Inferior parietal cortex (tissue), 1 donor: Measurements from ENCODE around the gene TXNDC11.
A peak's percentile ranks its signal among the peaks of the same experiment; 100 is the strongest.
"Not testable (repeated sequence)": the region's sequence is repeated elsewhere in the genome, so short reads cannot be mapped to it uniquely, and the experiment has no call there.

Source experiments
- DNase-seq: peaks from one replicate; pipeline ENCODE4 v3.0.0-alpha.2; 2016; ENCODE audit errors: extremely low spot score

TXNDC11 gene, protein sequence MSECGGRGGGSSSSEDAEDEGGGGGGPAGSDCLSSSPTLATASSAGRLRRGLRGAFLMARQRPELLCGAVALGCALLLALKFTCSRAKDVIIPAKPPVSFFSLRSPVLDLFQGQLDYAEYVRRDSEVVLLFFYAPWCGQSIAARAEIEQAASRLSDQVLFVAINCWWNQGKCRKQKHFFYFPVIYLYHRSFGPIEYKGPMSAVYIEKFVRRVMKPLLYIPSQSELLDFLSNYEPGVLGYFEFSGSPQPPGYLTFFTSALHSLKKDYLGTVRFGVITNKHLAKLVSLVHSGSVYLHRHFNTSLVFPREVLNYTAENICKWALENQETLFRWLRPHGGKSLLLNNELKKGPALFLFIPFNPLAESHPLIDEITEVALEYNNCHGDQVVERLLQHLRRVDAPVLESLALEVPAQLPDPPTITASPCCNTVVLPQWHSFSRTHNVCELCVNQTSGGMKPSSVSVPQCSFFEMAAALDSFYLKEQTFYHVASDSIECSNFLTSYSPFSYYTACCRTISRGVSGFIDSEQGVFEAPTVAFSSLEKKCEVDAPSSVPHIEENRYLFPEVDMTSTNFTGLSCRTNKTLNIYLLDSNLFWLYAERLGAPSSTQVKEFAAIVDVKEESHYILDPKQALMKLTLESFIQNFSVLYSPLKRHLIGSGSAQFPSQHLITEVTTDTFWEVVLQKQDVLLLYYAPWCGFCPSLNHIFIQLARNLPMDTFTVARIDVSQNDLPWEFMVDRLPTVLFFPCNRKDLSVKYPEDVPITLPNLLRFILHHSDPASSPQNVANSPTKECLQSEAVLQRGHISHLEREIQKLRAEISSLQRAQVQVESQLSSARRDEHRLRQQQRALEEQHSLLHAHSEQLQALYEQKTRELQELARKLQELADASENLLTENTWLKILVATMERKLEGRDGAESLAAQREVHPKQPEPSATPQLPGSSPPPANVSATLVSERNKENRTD

DNA sequence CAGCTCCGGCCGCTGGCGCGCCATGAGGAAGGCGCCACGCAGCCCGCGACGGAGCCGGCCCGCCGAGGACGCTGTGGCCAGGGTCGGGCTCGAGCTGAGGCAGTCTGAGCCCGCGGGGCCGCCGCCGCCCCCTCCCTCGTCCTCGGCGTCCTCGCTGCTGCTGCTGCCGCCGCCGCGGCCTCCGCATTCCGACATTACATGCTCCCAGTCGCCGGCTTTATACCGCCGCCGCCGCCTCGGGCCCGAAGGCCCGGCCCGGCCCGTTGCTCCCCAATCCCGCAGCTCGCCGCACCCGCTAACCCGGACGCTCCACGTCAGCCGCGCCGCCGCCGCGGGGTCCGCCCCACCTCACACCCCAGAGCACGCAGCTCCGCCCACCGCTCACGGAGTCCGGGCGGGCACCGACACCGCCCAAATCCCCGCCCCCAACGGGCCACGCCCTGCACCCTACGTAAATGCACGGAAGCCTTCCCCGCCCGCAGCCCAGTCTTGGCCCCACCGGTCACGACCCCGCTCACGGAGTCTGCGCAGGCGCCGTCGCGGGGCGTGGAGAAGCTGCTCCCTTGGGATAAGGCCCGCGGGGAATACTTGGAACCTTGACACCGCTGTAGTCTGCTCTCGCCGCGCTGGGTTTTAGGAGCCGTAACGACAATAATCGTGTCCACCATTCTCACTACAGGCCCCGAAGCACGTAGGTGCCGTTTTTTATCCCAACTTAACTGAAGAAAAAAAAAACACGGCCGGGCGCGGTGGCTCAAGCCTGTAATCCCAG lies at the start of gene TXNDC11:
TXNDC11 (minus strand) TSS at position 322 of the 772 bp plus-strand sequence; CDS start at position 195, 127 bp downstream.
- DNase-seq = peak; percentile 96

GRCh38 chr16:11791144-11791828 lies 48.6 kb upstream of the TXNDC11 start:
- no peak for DNase-seq

- DNase-seq = no peak
Observed at GRCh38 chr16:11788914-11789313, 46.3 kb upstream of the TXNDC11 start.

- not testable (repeated sequence) for DNase-seq
Observed at GRCh38 chr16:11784980-11785599, 42.4 kb upstream of the TXNDC11 start.

- DNase-seq = not testable (repeated sequence)
Observed at GRCh38 chr16:11784381-11784780, 41.7 kb upstream of the TXNDC11 start.

GRCh38 chr16:11784038-11784369 lies 41.3 kb upstream of the TXNDC11 start:
- no peak for DNase-seq

- no peak for DNase-seq
Observed at GRCh38 chr16:11783319-11784037, 40.8 kb upstream of the TXNDC11 start.

- peak; percentile 70 for DNase-seq
Observed at GRCh38 chr16:11781773-11782172, 39.1 kb upstream of the TXNDC11 start.

- DNase-seq = no peak
Observed at GRCh38 chr16:11780991-11781680, 38.5 kb upstream of the TXNDC11 start.

- no peak for DNase-seq
Observed at GRCh38 chr16:11779074-11779473, 36.4 kb upstream of the TXNDC11 start.

- no peak for DNase-seq
Observed at GRCh38 chr16:11774065-11774626, 31.5 kb upstream of the TXNDC11 start.

- no peak for DNase-seq
Observed at GRCh38 chr16:11768849-11769248, 26.2 kb upstream of the TXNDC11 start.

GRCh38 chr16:11762431-11762830 lies 19.8 kb upstream of the TXNDC11 start:
- DNase-seq = no peak

DNA sequence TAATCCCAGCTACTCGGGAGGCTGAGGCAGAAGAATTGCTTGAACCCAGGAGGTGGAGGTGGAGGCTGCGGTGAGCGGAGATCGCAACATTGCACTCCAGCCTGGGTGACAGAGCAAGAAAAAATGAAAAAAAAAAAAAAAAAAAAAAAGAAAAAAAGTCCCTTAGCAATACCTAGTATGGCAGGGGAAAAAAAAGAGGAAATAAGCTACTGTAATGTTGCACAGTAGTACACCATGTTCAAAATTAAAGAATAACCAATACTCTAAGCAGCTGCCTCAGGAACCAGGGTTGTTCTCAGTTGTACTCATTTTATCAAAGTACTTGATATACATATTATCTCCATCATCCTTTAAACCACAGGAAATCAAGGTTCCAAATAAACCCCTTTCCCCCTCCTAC lies 17.3 kb upstream of the TXNDC11 start:
- no peak for DNase-seq

DNA sequence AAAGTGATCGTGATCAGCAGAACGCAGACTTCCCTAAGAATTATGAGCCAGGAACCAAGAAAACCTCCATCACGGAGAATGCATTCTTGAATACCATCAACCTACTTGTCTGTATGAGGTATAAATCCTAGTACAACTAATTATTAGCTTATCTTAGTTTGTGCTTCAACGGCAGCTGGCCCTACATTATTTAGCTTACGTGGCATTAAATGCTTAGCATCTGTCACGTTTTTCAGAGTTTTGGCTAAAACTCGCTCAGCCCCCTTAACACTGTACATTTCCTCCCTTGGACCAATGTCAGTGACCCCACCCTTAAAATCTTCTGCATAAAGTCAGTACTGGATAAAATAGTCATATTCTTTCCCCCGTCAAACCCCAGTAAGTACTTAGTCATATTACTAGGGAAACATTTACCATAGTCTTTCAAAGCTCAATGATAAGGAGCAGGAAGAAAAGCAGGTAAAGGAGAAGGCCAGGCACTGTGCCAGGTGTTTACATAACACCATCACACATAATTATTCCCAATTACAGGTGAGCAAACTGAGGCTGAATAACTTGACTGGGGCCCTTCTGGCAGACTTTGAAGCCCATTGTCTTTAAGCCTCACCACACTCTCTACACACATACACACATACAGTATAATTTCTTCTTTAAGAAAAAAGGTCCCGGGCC lies 16.6 kb upstream of the TXNDC11 start:
- no peak for DNase-seq

DNA sequence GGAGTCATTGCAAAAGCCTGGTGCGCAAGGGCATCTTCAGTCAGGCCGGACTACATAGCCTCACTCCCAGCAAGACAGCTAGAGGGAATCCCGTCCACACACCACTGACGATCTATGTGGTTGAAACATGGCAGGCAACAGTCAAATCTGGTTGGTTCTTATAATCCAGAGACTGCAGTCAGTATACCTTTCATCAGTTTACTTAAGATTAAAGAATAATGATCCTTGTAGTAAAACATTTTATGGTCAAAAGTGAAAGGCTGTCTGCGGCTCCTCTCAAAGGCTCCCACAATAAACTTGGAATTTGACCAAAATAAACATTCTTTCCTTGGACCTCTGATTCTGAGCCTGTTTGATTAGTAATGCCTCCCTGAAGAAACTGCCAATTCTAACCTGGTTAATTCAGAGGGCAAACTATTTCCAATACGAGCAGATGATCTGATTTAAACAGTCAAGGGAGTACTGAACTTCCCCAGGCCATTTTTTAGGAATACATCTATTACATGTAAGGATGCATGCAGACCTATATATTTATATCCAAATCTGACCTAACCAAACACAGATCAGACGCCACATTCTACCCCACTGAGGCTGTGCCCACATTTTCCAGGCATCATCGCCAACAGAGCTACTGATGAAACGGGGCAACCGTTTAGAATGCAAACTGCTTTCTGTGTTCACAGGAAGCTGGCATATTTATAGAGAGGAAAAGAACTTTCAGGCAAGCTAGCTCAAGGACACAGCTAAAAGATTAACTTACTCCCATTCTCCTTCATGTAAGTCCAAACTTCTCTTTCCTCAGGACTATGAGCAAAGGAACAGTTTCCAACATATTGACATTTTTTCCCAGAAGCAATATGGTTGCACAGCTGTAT lies 15.3 kb upstream of the TXNDC11 start:
- no peak for DNase-seq

GRCh38 chr16:11756248-11756647 lies 13.6 kb upstream of the TXNDC11 start:
- DNase-seq = no peak
